DOHH2 (cell line): Measurements from ENCODE around the gene ZNF764.
A peak's percentile ranks its signal among the peaks of the same experiment; 100 is the strongest.
"Not testable (repeated sequence)": the region's sequence is repeated elsewhere in the genome, so short reads cannot be mapped to it uniquely, and the experiment has no call there.

Source experiments
- H3F3A ChIP-seq: fragments of 200-600 bp; sonication (generic), shearing (Covaris generic); 2 replicates; pipeline ENCODE4 v1.6.0; 2016; ENCODE audit warnings: antibody characterized with exemption, mild to moderate bottlenecking; ENCODE audit not compliant: control insufficient read depth, insufficient read depth
- H3K27ac ChIP-seq: fragments of 200-600 bp; sonication (generic); 2 replicates; pipeline ENCODE4 v1.5.1; 2014; ENCODE audit warnings: low read depth, mild to moderate bottlenecking, low read length, moderate library complexity
- H3K27me3 ChIP-seq: fragments of 200-600 bp; sonication (generic); 2 replicates; pipeline ENCODE4 v1.6.1; 2014; ENCODE audit warnings: mild to moderate bottlenecking, low read length, mixed read lengths; ENCODE audit not compliant: control insufficient read depth
- H3K36me3 ChIP-seq: fragments of 200-600 bp; sonication (generic); 2 replicates; pipeline ENCODE4 v1.6.1; 2014; ENCODE audit warnings: mild to moderate bottlenecking, low read length, moderate library complexity, mixed read lengths; ENCODE audit not compliant: control insufficient read depth
- H3K4me1 ChIP-seq: fragments of 200-600 bp; sonication (generic); 2 replicates; pipeline ENCODE4 v1.6.1; 2014; ENCODE audit warnings: mild to moderate bottlenecking, low read length, mixed read lengths; ENCODE audit not compliant: control insufficient read depth
- H3K4me2 ChIP-seq: fragments of 200-600 bp; sonication (generic); 2 replicates; pipeline ENCODE4 v1.6.0; 2014; ENCODE audit warnings: mild to moderate bottlenecking, low read length, moderate library complexity
- H3K4me3 ChIP-seq: fragments of 200-600 bp; sonication (generic); 2 replicates; pipeline ENCODE4 v1.5.1; 2014; ENCODE audit warnings: mild to moderate bottlenecking, low read length, mixed read lengths
- H3K79me2 ChIP-seq: fragments of 200-600 bp; sonication (generic); 2 replicates; pipeline ENCODE4 v1.6.1; 2014; ENCODE audit warnings: mild to moderate bottlenecking, low read length, mixed read lengths; ENCODE audit not compliant: control insufficient read depth
- H3K9me2 ChIP-seq: fragments of 200-600 bp; sonication (generic); replicated peaks from 2 replicates; pipeline ENCODE4 v1.6.1; 2014; ENCODE audit warnings: mild to moderate bottlenecking, low read length, mixed read lengths; ENCODE audit not compliant: control insufficient read depth
- H3K9me3 ChIP-seq: fragments of 200-600 bp; sonication (generic); 2 replicates; pipeline ENCODE4 v1.6.1; 2014; ENCODE audit warnings: antibody characterized with exemption, low read length, mixed read lengths; ENCODE audit not compliant: control insufficient read depth, insufficient read depth
- H4K20me1 ChIP-seq: fragments of 200-600 bp; sonication (generic); 2 replicates; pipeline ENCODE4 v1.6.0; 2014; ENCODE audit warnings: low read depth, mild to moderate bottlenecking, antibody characterized with exemption, low read length, moderate library complexity; ENCODE audit not compliant: control insufficient read depth, insufficient read depth
- EZH2phosphoT487 ChIP-seq: fragments of 200-600 bp; sonication (generic); IDR thresholded peaks from 2 replicates; pipeline ENCODE4 v1.6.1; 2017; ENCODE audit warnings: borderline replicate concordance, mild to moderate bottlenecking, antibody characterized with exemption, low read length, moderate library complexity, mixed read lengths
- TF ChIP-seq, protein P1 (sequence below): fragments of 200-600 bp; sonication (generic); IDR thresholded peaks from one replicate; pipeline ENCODE4 v1.5.1; 2014; ENCODE audit warnings: antibody characterized with exemption, mild to moderate bottlenecking, low read depth, low read length; ENCODE audit not compliant: poor library complexity, severe bottlenecking

ZNF764 gene

DNA sequence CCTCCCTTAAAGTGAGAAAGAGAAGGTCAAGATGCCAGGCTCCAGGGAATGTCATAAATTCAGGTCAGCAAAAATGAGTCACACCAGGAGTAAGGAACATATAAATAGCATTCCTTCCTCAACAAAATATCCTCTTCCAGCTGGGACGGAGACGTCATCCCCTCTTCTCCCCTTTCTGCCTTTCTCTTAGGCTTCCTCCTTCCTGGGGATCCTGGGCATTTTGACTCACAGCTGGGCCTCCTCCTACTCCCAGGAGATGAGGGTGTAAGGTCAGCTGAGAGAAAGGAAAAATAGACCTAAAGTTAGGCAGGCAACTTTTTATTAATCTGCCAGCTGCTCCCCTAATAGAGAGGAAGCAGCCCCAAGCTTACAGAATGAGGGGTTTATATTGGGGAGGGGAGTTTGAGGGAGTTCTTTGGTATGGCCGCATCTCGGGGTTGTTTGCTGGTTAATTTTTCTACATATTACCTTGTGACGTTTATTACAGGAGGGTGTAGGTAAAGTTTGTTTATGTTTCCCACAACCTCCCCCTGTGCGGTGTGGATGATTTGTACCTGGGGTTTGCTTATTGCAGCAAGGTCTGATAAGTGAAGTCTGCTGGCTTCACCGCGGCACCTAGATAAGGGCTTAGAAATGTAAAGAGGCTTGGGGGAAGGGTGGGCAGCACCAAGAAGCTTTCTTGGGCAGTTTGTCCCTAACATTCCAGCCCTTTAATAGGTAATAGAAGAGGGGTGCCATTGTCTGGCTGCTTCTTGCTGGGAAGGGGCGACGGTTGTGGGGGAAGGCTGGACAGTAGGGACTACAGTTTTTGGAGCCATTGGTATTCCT, 16.5 kb downstream of the ZNF764 start:
- TF ChIP-seq, protein P1, sequence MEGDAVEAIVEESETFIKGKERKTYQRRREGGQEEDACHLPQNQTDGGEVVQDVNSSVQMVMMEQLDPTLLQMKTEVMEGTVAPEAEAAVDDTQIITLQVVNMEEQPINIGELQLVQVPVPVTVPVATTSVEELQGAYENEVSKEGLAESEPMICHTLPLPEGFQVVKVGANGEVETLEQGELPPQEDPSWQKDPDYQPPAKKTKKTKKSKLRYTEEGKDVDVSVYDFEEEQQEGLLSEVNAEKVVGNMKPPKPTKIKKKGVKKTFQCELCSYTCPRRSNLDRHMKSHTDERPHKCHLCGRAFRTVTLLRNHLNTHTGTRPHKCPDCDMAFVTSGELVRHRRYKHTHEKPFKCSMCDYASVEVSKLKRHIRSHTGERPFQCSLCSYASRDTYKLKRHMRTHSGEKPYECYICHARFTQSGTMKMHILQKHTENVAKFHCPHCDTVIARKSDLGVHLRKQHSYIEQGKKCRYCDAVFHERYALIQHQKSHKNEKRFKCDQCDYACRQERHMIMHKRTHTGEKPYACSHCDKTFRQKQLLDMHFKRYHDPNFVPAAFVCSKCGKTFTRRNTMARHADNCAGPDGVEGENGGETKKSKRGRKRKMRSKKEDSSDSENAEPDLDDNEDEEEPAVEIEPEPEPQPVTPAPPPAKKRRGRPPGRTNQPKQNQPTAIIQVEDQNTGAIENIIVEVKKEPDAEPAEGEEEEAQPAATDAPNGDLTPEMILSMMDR, result no peak
- TF ChIP-seq EZH2phosphoT487, result no peak
- H3K36me3 ChIP-seq, result peaks cover 7% of the 10 kb centered on the region
- H4K20me1 ChIP-seq, result no peaks in the 10 kb centered on the region
- H3K4me2 ChIP-seq, result no peak overlapping the region
- H3K79me2 ChIP-seq, result peaks cover 4% of the 10 kb centered on the region
- H3K27ac ChIP-seq, result no peak overlapping the region
- H3F3A ChIP-seq, result no peaks in the 10 kb centered on the region
- no peaks in the 10 kb centered on the region for H3K9me2 ChIP-seq
- H3K9me3 ChIP-seq, result no peaks in the 10 kb centered on the region
- H3K4me1 ChIP-seq, result peaks cover 11% of the 10 kb centered on the region
- H3K27me3 ChIP-seq, result no peaks in the 10 kb centered on the region
- no peak overlapping the region for H3K4me3 ChIP-seq

DNA sequence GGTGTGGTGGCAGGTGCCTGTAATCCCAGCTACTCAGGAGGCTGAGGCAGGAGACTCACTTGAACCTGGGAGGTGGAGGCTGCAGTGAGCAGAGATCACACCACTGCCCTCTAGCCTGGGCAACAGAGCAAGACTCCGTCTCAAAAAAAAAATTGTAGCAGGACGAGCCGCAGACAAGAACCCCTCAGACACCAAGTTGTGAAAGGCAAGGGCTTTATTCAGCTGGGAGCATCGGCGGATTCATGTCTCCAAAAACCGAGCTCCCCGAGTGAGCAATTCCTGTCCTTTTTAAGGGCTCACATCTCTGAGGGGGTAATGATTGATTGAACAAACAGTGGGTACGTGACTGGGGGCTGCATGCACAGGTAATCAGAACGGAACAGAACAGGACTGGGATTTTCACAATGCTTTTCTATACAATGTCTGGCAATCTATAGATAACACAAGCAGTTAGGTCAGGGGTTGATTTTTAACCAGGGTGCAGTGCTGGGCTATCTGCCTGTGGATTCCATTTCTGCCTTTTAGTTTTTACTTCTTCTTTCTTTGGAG, 17.2 kb downstream of the ZNF764 start:
- H3K27me3 ChIP-seq, H4K20me1 ChIP-seq, H3F3A ChIP-seq, H3K4me3 ChIP-seq, H3K36me3 ChIP-seq, H3K9me2 ChIP-seq, H3K27ac ChIP-seq, H3K4me2 ChIP-seq, H3K9me3 ChIP-seq: not testable (repeated sequence)
- Histone ChIP-seq H3K4me1 (peaks cover 18% of the 10 kb centered on the region), H3K79me2 (peaks cover 11% of the 10 kb centered on the region)

DNA sequence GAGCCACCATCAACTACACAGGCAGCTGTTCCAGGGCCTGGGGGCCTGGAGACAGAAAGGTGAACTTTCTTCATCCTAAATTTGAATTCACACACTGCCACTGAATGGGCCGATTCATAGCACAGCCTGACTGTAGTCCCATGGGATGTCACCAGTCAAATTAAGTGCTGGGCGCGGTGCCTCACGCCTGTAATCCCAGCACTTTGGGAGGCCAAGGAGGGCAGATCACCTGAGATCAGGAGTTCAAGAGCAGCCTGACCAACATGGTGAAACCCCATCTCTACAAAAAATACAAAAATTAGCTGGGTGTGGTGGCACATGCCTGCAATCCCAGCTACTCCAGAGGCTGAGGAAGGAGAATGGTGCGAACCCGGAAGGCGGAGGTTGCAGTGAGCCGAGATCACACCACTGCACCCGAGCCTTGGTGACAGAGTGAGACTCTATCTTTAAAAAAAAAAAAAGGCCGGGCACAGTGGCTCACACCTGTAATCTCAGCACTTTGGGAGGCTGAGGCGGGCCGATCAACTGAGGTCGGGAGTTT, 18.1 kb downstream of the ZNF764 start:
- H3K9me3 ChIP-seq, H3K4me2 ChIP-seq, H3K27me3 ChIP-seq, H3K9me2 ChIP-seq, H4K20me1 ChIP-seq, H3K4me3 ChIP-seq, H3K36me3 ChIP-seq, H3F3A ChIP-seq, H3K27ac ChIP-seq: not testable (repeated sequence)
- H3K79me2 ChIP-seq, result peaks cover 21% of the 10 kb centered on the region
- peaks cover 27% of the 10 kb centered on the region for H3K4me1 ChIP-seq

DNA sequence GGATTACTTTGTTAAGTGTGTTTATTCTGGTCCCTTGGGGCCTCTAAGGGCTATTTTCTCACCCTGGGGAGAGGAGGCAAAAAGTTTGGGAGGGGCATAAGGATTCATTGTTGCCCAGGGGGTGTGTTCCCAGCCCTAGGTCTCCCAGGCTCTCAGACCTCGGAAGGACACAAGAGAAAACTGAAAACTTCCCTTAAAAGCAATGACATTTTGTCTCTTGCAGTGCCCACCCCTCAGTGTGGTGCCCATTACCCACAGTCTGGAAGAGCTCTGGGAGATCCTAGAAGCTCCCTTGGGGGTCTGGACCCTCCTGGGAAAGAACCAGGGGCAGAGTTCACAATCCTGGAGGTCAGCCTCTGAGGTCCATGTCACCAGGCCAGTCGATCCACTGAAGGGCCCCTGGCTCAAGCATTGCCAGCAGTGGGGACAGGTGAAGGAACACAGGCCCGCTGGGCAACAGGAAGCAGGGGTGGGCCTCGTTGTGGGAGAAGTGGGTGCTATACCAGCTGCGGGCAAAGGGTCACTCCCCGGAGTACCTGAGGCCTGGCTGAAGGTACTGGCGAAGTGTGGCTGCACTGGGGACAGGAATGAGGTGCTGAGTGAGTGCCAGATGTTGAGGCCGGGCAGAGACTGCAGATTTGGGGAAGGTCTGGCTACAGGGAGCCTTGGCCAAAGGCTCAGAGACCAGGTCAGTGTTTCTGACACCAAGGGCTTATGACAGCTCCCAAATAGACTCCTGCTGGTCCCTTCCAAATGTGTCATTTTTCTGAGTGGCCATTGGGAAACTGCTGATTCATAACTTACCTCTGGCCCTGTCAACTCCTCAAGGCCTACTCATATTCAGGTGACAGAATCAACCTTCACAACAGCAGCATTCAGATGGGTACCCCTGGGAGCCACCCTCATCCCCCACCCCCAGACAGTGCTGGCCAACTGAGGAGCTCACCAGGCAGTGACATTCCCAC, 18.9 kb downstream of the ZNF764 start:
- Histone ChIP-seq H3K79me2 (peaks cover 27% of the 10 kb centered on the region), H3K4me3 (no peak overlapping the region), H4K20me1 (no peaks in the 10 kb centered on the region), H3F3A (0 out of 2 replicates have a peak, but pooled peaks cover 2% of the 10 kb centered on the region), H3K9me3 (no peaks in the 10 kb centered on the region), H3K27me3 (no peaks in the 10 kb centered on the region), H3K4me1 (peaks cover 28% of the 10 kb centered on the region), H3K9me2 (no peaks in the 10 kb centered on the region), H3K27ac (no peak overlapping the region), H3K36me3 (peaks cover 7% of the 10 kb centered on the region), H3K4me2 (no peak overlapping the region)
- TF ChIP-seq, protein P1, result no peak
- TF ChIP-seq EZH2phosphoT487, result no peak

DNA sequence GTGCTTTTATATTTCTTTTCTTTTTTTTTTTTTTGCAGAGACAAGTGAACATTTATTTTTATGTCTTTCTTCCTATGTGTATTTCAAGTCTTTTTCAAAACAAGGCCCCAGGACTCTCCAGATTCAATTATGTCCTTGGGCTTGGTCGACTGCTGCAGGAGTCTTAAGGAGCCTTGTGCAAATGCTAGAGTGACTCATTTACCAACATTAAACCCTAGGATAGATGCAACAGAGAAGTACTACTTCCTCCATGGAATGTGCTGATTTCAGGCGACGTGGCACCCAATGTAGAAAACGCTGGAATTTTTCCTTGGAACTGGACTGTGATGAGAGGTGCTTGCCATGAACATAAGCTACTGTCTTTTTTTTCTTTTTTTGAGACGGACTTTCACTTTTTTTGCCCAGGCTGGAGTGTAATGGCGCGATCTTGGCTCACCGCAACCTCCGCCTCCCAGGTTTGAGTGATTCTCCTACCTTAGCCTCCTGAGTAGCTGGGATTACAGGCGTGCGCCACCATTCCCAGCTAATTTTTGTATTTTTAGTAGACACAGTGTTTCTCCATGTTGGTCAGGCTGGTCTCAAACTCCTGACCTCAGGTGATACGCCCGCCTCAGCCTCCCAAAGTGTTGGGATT, 21.7 kb downstream of the ZNF764 start:
- H3K4me2 ChIP-seq, result peak overlapping the region; percentile 94
- H3K4me1 ChIP-seq, result peaks cover 34% of the 10 kb centered on the region
- not testable (repeated sequence) for H3K9me2 ChIP-seq, H3F3A ChIP-seq, H4K20me1 ChIP-seq, H3K27me3 ChIP-seq, H3K9me3 ChIP-seq
- H3K36me3 ChIP-seq, result peaks cover 22% of the 10 kb centered on the region
- peaks cover 45% of the 10 kb centered on the region for H3K79me2 ChIP-seq
- peak overlapping the region; percentile 93 for H3K4me3 ChIP-seq
- peak overlapping the region; percentile 85; the same call in 1 of the 2 replicates for H3K27ac ChIP-seq
